Measurements from ENCODE around the gene ACAD11.
"Not testable (repeated sequence)": the region's sequence is repeated elsewhere in the genome, so short reads cannot be mapped to it uniquely, and the experiment has no call there.

The ACAD11 gene

DNA sequence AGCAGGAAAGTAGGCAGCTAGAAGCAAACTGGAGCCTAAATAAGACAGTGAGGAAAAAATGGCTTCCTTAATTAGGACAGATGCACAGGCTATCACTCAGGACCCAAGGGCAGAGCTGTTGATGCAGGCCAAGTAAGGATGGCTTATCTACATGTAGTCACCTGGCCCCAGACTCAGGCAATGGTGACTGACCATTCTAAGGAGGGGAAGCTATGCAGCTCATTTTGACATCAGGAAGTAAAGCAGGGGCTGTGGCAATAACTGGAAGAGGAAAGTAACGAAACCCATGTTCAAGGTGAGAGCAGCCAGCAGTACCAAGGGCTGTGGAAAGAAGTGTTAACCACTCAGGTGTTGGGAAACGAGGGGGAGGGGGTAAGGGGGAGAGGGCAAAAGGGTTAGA is 16.2 kb downstream of the ACAD11 start:
- no peak for DNase-seq

DNA sequence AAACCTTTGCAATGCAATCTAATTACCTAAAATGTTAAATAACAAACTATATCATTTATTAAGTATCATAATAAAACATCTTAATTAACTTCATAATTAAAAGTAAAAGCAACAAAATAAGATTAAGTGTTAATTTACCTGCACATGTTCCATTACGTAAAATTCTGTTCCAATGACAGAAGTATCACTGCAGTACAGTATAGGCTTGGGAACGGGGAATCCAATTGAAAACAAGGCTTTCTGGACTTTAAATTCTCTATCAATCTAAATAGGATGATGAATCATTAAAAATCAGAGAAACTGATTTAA is 17.1 kb downstream of the ACAD11 start:
- no peak for DNase-seq

DNA sequence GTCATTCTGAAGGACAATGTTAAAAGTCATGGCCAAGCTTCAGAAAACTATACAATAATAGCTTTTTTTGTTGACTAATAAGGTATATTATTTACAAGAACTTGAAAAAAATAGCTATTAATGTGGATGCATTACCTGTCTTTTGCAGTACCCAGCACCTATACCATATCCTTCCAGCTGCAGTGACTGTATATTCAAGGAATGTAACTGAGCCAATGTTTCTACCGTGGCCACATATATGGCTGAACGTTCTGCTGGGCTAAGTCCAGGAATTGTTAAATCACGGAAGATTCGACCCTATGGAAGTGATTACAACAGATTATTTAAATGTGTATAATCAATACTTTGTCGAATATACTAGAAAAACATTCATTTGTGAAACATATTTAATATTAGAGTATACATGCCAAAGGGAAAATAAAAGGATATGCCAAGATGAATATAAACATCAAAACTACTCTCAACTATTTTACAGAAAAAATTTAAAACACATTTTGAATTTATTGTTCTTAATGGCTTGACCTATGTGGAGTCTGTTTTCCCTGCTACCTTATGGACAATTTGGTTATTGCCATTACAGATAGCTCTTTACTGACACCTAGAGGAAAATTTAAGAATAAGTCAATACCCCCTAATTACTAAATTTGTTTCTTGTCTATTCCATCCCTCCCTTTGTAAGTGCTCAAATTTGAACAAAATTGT is 17.6 kb downstream of the ACAD11 start:
- DNase-seq: peak; percentile 34

DNA sequence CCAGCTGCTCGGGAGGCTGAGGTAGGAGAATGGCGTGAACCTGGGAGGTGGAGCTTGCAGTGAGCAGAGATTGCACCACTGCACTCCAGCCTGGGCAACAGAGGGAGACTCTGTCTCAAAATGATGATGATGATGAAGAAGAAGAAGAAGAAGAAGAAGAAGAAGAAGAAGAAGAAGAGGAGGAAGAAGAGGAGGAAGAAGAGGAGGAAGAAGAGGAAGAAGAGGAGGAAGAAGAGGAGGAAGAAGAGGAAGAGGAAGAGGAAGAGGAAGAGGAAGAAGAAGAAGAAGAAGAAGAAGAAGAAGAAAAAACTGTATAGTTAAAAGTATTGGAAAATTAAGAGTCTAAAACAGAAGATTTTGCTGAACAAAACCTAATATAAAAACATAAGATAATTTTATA is 18.2 kb downstream of the ACAD11 start:
- not testable (repeated sequence) for DNase-seq

DNA sequence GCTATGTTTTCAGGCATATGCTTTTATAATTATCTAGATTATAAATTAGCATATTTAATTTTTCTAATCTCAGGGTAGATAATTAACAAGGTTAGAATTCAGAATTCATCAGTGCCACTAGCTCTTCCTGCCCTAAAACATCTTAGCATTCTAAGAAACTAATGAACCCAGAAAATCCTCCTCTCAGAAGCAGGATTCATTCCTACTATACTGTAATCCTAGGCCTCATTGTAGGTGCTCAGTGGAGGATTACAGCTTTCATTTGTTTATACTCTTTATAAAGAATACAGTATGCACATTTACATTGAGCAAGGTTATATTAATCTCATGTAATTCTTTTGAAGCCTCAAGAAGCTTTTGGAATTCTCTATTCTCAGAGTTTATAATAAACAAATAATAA is 20.9 kb downstream of the ACAD11 start:
- DNase-seq: no peak

DNA sequence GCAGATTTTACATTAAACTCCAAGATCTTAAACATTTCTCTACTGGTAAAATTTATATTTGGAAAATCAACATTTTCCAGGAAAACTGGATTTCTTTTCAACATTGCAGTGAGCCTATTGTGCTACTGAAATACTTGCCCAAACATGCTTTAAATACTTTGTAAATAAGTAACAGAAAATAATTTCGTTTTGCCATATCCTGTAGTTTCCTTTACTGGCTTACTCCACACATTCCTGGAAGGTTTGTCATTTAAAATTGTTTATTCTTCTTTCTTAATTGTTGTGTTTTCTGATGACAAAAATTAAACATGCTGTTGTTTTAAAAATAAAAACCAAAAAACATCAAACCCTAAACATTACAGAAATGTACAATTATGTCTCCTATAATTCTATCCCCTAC is 22.0 kb downstream of the ACAD11 start:
- DNase-seq: no peak

DNA sequence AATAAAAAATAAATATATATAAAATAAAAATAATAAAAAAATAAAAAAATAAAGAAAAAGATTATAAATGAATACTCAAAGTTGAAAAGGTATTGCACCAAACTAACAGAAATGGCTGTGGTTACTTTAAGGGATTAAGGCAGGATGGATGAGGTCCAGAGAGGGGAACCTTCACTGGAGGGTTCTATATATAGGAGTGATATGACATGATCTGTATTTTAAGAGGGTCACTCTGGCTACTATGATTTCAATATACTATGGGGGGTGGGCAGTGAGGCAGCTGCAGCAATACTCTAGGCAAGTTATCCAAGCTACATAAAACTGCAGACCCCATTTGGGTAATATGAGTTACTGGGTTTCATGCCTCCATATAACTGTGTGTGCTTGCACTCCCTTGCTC is 24.6 kb downstream of the ACAD11 start:
- DNase-seq: no peak

DNA sequence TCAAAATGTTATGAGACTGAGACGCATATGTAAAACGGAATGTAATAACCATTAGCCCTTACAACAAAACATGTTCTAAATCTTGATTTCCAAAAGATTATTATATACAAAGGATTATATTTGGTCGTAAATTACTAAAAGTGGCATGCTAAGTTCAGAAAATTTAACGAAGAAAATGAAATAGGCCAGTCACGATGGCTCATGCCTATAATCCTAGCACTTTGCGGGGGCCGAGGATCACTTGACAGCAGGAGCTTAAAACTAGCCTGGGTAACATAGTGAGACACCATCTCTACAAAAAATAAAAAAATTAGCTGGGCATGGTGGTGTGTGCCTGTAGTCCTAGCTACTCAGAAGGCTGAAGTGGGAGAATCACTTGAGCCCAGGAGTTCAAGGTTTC is 29.0 kb downstream of the ACAD11 start:
- no peak for DNase-seq

DNA sequence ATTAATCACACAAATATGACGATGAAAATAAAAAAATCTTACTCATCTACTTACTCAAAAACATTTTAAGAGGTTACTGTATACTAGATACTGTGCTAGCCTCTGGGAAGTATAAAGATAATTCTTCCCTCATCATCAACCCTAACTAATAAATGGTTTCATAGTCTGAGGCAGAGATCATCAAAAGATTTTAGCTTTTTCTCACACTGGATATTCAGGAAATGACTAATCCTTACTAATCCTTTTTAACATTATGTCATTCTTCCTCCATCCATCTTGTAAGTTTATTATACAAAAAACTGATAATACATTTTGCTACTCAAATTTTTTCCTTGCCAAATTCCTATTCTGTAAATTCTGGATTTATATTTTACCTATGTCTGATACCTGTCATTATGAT is 29.7 kb downstream of the ACAD11 start:
- DNase-seq: no peak

DNA sequence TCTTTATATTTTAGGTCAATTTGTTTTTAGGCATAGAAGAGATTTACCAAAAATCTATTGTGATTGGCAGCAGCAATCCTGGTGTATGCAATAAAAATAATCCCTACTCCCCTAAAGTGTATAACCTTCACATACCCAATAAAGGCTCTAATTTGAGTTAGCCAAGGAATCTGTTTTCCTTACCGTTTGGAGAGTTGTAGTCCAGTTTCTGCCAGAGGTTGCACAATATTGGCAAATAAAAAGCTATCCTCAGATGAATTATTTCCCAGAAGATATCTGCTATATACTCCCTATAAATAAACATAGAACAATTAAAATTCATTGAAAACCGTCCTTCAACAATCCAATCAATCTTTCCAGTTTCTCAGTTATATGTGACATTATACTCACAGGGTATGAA is 31.5 kb downstream of the ACAD11 start:
- DNase-seq: no peak

DNA sequence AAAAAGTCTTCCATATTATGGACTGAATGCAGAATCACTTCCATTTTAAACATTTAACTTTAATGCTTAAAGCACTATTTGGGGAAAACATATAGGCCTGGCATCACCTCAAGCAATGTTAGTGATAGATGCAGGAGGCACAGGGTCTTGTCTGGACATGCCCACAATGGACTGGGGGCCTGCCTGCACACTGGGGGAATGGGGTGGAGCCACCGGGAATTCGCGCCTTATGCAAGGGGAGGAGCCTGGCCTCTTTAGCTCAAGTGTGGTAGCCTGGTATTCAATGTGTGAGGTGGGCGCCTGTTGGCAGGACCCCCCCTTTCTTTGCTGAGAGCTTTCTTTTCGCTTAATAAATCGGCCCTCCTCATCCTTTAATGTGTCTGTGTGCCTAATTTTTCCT is 32.7 kb downstream of the ACAD11 start:
- no peak for DNase-seq

DNA sequence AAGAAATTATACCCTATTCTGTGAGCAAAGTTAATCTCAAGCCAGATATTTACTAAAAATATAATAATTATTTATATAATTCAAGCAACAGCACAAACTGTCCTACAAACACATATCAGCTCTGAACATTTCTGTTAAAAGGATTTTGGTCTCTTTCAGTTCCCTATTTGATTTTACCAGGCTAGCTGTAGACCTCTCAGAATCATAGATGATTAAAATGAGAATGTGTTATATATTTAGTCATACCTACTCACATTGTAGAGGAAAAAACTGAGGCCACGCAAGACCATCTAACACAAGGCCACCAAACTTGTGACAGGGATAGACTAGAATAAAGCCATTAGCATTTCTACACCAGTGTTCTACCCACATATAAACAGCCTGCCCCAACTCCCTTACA is 34.0 kb downstream of the ACAD11 start:
- DNase-seq: no peak

DNA sequence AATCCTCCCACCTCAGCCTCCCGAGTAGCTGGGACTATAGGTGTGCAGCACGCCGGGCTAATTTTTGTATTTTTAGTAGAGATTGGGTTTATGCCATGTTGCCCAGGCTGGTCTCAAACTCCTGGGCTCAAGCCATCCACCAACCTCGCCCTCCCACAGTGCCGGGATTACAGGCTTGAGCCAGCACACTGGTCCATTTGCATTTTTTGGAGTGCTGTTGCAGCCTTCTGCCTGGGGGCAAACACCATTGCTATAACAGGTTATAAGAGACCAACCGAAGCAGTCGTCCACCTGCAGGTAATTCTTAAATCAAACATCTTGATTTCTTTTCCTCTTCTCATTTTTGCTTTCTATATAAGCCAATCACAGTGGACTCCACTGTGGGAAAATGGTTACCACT is 34.8 kb downstream of the ACAD11 start:
- DNase-seq: no peak

DNA sequence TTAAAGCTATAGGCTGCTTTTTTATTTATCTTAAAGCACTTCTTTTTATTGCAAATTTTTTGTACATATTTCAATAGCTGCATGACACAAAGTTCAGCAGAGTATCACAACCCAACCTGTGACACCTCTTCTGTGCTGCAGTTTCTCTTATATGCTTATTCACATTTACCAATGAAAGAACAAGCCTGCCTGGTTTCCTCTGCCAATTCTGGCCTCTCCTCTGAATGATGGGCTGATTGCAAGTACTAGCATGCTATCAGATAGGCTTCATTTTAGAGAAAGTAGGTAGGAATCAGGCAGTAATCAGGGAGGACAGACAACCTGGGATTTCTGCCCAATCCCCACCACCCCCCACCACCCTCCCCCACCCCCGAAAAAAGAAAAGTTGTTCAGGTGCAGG is 36.0 kb downstream of the ACAD11 start:
- DNase-seq: no peak

DNA sequence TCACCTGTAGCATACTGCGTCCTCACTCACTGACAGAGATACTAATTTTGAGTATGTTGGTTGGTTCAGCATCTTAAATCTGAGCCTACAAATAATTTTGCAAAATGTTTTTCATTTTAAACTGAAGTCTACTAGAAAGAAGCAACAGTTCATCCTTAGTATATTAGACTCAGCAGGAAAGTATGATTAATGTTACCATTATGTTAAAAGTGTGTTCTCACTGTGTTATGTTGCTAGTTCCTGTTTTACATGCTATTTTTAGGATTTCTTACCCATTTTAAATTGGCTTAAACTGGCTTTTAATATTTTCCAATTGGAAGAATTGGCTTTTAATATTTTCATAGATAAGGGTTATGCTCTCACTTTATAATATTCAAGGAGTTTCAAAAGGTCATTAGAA is 36.8 kb downstream of the ACAD11 start:
- no peak for DNase-seq

DNA sequence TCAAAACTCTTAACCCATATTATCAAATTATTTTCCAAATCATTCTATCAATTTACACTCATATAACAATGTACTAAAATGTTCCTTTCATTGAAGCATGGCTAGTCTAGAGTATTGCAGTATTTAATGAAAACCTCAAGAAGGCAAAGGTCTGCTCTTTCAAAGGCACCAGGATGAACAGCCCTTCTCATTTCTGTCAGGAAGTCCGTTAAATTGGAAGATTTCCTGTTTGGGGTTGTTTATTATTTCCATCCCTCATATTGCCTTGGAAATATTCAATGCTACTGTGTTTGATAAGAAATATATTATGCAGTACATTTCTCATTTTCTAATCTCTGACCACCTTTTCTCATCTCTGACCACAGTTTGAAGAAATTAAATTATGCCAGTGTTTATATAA is 37.5 kb downstream of the ACAD11 start:
- no peak for DNase-seq

DNA sequence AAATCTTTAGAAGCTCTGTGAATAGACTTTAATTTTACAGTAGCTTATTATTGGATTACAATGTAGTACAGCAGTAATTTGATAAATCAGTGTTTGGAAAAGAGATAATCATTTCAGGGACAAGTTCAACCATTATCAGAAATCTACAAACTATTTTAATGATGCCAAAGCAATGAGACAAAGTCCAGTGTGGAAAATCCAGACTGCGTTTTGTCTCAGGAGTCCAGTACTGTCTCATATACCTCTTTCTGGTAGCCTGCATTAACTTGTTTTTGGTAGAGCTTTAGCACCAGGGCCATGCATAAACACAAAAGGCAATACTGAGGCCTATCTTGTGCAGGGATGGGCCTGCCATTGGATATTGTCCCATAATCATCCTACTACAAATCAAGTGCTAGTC is 42.8 kb downstream of the ACAD11 start:
- DNase-seq: no peak

DNA sequence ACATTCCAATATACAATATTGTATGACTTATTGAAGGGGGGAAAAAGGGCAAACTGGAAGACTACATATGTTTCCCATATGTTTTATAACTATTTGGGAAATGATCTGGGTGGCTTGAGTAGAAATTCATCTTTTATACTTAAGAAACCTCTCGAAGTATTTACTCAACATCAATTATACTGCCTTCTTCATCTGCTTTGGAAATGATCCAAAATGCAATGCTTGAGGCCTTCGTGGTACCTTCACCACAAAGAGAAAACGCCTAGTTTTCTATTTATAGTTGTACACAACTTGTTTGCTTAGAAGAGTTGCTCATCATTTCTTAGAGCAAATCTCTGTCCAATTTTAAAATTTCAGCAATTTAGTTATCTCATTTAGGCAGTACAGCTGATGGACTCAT is 43.7 kb downstream of the ACAD11 start:
- no peak for DNase-seq

DNA sequence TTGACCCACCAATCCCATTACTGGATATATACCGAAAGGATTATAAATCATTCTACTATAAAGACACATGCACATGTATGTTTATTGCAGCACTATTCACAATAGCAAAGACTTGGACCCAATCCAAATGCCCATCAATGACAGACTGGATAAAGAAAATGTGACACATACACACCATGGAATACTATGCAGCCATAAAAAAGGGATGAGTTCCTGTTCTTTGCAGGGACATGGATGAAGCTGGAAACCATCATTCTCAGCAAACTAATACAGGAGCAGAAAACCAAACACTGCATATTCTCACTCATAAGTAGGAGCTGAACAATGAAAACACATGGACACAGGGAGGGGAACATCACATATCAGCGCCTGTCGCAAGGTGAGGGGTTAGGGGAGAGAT is 44.3 kb downstream of the ACAD11 start:
- DNase-seq: not testable (repeated sequence)

DNA sequence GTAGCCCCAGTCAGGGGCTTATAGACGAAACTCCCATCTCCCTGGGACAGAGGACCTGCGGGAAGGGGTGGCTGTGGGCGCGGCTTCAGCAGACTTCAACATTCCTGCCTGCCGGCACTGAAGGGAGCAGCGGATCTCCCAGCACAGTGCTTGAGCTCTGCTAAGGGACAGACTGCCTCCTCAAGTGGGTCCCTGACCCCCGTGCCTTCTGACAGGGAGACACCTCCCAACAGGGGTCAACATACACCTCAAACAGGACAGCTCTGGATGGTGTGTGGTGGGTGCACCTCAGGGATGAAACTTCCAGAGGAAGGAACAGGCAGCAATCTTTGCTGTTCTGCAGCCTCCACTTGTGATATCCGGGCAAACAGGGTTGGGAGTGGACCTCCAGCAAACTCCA is 53.0 kb downstream of the ACAD11 start:
- DNase-seq: not testable (repeated sequence)

DNA sequence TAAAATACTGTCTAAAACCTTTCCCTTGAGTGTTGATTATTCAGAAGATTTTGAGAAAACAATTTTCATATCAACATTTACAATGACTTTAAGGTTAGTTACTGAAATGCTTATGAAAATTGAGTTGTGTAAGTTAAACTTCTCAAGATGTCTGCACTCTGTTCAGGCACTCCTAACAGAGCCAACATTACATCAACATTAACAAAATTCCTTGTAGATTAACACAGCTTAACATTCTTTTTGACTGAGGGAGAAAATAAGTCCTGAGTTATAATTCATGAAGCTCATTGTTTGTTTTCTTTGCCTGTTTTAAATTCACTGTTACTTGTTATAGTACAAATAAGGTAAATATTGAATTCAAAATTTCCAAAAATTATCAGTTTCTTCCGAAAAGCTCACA is 53.5 kb downstream of the ACAD11 start:
- no peak for DNase-seq

DNA sequence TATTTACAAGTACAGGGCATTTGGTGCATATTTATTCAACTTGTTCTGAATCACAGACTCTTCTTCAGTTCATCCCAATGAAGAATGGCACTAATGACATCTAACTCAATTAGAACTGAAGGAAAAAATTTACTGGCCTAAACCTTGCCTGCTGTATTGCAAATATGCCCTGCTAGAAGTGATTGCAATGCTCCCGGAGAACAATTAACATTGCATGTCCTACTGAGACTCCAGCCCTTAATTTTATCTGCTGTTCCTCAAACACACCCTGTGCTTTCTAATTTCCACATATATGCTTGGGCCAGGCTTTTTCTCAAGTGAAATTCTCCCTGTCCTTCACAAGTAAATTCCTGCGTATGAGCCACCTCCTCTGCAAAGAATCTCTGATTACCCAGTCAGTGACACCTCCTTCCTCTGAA is 54.2 kb downstream of the ACAD11 start:
- DNase-seq: no peak

DNA sequence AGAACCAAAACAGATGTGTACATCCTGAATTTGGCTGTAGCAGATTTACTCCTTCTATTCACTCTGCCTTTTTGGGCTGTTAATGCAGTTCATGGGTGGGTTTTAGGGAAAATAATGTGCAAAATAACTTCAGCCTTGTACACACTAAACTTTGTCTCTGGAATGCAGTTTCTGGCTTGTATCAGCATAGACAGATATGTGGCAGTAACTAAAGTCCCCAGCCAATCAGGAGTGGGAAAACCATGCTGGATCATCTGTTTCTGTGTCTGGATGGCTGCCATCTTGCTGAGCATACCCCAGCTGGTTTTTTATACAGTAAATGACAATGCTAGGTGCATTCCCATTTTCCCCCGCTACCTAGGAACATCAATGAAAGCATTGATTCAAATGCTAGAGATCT is 59.0 kb downstream of the ACAD11 start:
- not testable (repeated sequence) for DNase-seq

DNA sequence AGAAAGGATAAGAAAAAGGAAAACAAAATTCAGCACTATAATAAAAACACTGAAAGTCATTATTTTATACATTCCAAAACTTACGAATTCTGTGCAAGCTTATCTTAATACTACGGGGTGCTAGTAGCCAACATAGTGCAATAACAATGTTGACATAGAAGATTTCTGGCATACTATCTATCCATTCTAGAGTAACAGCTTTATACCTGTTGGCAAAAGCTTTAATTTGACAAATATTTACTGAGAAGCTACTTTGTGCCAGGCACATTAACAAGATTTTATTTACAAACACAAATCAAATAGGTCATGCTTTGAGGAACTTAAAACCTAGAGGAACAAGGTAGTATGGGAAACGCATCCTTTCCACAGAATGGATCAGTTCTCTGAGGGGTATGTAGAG is 61.4 kb downstream of the ACAD11 start:
- DNase-seq: no peak

DNA sequence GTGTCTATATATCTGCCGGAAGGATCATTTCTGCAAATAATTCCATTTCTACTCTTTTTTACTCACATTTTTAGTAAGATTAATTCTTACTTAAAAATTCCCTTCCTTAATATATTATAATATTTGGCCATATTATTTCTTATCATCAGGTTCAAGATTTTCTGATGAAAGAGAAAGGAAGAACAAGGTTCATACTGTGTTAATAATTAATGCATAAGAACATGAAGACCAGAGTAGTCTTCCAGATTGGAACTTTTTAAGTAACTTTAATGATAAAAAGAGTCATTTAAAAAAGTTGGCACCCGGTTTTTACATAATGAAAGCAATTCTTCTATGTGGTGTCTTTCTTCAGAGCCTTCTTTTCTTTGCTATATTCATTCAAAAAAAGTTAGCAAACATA is 61.9 kb downstream of the ACAD11 start:
- no peak for DNase-seq

Data from DMS79 (cell line).